ENCODE data around the gene TAOK3.

DNA sequence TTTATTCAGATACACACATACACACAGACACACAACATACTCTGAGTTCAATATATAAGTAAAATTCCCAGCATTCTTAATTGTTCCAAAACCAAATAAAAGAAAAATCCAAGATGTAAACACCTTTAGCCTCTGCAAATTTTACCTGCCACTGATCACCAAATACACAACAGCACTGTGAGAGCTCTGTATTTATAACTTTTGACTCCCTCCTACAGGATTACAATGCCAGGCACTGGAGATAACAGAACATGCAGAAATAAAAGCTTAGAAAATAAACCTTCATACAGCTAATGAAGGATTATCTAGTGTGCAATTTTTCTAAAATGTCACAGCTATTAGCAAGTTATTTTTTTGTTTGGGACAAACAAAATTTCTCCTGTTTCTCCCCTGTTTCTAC is 85.0 kb downstream of the TAOK3 start:
- TF ChIP-seq, protein P1, sequence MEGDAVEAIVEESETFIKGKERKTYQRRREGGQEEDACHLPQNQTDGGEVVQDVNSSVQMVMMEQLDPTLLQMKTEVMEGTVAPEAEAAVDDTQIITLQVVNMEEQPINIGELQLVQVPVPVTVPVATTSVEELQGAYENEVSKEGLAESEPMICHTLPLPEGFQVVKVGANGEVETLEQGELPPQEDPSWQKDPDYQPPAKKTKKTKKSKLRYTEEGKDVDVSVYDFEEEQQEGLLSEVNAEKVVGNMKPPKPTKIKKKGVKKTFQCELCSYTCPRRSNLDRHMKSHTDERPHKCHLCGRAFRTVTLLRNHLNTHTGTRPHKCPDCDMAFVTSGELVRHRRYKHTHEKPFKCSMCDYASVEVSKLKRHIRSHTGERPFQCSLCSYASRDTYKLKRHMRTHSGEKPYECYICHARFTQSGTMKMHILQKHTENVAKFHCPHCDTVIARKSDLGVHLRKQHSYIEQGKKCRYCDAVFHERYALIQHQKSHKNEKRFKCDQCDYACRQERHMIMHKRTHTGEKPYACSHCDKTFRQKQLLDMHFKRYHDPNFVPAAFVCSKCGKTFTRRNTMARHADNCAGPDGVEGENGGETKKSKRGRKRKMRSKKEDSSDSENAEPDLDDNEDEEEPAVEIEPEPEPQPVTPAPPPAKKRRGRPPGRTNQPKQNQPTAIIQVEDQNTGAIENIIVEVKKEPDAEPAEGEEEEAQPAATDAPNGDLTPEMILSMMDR (IDR thresholded peaks at IDR 0.05), result no peak
- no peak for TF ChIP-seq POLR2AphosphoS5 (IDR thresholded peaks at IDR 0.05)
- no peak for TF ChIP-seq POLR2A (IDR thresholded peaks at IDR 0.05)

Measured in breast epithelium (tissue), 3 donors.